Retinal pigment epithelial cell (primary cell): ENCODE results near the gene CACTIN.

Source experiments
- DNase-seq: peaks from one replicate; pipeline ENCODE4 v3.0.0-alpha.2; 2010; ENCODE audit warnings: low read depth
- H3K4me3 ChIP-seq: 2 replicates; pipeline ENCODE4 v1.5.1; 2011; ENCODE audit warnings: mild to moderate bottlenecking, low read length, control low read depth, moderate library complexity
- TF ChIP-seq, protein P1 (sequence below): conservative IDR thresholded peaks from 2 replicates; pipeline ENCODE4 v1.5.1; 2011; ENCODE audit warnings: low read depth, low read length, control low read depth, inconsistent platforms

The CACTIN gene

DNA sequence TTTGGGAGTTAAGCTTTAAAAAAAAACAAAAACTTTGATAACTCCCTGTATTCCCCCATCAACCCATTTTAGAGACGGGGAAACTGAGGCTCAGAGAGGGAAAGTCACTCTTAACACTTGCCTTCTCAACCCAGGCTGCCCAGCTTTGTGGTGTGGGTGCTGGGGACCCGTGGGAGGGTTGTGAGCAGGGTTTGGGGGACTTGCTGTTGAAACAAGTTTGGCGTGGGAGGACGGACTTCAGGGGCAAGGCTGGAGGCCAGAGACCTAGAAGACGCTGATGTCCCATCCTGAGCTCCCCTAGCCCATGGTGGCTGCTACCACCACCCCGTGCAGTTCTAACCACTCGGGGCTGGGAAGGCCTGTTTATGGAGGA lies 747 bp upstream of the CACTIN start:
- TF ChIP-seq, protein P1, sequence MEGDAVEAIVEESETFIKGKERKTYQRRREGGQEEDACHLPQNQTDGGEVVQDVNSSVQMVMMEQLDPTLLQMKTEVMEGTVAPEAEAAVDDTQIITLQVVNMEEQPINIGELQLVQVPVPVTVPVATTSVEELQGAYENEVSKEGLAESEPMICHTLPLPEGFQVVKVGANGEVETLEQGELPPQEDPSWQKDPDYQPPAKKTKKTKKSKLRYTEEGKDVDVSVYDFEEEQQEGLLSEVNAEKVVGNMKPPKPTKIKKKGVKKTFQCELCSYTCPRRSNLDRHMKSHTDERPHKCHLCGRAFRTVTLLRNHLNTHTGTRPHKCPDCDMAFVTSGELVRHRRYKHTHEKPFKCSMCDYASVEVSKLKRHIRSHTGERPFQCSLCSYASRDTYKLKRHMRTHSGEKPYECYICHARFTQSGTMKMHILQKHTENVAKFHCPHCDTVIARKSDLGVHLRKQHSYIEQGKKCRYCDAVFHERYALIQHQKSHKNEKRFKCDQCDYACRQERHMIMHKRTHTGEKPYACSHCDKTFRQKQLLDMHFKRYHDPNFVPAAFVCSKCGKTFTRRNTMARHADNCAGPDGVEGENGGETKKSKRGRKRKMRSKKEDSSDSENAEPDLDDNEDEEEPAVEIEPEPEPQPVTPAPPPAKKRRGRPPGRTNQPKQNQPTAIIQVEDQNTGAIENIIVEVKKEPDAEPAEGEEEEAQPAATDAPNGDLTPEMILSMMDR, result no peak
- no peak overlapping the region for H3K4me3 ChIP-seq
- no peak for DNase-seq

DNA sequence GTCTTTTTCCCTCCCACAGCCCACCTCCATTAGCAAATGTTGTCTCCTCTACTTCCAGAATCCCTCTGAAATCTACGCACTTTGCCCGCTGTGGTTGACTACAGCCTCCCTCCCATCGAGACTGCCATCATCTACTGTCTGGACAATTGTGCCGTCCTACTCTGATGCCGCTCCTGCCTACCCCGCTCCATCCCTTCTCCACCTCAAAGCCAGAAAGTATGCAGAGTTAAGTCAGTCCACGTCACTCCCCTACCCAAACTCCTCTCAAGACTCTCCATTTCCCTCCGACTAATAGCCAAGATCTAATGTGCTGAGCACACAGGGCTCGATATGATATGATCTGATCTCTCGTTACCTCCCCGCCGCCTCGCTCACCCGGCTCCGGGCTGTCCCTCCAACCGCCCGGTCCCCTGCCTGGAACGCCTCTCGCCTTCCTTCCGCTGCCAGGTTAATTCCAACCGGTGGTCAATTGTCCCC lies 556 bp downstream of the CACTIN start:
- DNase-seq, result no peak
- TF ChIP-seq, protein P1, result no peak
- peak overlapping the region; percentile 73 for H3K4me3 ChIP-seq

DNA sequence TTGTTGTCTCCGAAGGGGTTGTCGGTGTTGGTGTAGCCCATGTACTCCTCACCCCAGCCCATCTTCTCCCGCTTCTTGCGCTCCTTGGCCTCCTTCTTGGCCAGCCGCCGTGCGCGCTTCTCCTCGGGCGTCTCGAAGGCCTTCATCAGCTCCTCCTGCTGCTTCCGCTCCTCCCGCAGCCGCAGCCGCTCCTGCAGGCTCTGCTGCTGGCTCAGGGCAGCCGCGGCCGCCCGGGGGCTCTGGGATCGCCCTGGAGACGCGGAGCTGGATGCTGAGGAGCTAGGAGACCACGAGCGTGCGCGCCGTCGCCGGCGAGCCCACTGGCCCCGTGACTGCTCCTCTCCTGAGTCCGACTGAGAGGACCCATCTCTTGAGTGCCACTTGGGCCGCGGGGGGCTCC lies 2.9 kb downstream of the CACTIN start:
- TF ChIP-seq, protein P1, result no peak
- no peak for DNase-seq

DNA sequence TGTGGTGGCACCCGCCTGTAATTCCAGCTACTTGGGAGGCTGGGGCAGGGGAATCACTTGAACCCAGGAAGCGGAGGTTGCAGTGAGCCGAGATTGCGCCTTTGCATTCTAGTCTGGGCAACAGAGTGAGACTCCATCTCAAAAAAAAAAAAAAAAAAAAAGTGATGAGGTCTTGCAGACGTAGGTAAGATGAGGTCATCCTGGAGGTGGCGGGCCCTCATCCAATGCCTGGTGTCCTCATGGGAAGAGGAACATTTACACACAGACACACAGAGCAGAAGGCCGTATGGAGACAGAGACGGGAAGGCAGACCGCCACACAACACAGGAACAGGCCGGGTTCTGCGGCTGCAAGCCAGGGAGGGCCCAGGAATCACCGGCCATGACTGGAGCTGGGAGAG lies 4.4 kb downstream of the CACTIN start:
- H3K4me3 ChIP-seq, result no peak overlapping the region
- TF ChIP-seq, protein P1, result no peak
- no peak for DNase-seq

More for the DNA sequence above, 2.9 kb downstream of the CACTIN start:
- no peak overlapping the region for H3K4me3 ChIP-seq

DNA sequence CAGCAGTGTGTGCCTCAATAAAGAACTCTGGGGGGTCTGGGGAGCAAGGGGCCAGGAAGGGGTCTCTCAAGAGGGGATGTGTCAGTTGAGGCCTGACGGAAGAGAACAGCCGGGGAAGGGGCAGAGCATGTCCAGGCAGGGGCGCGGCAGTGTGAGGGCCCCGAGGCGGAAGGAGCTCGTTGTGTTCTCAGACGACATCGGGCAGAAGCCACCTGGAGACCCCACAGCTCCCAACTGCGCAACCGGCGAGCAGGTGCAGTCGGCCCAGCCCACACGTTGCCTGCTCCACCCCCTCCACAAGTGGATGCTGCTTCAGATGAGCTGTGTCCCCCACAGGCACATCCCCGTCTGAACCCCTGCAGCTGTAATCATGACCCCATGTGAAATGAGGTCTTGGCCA lies 4.9 kb downstream of the CACTIN start:
- no peak for DNase-seq
- TF ChIP-seq, protein P1, result no peak
- H3K4me3 ChIP-seq, result no peak overlapping the region

DNA sequence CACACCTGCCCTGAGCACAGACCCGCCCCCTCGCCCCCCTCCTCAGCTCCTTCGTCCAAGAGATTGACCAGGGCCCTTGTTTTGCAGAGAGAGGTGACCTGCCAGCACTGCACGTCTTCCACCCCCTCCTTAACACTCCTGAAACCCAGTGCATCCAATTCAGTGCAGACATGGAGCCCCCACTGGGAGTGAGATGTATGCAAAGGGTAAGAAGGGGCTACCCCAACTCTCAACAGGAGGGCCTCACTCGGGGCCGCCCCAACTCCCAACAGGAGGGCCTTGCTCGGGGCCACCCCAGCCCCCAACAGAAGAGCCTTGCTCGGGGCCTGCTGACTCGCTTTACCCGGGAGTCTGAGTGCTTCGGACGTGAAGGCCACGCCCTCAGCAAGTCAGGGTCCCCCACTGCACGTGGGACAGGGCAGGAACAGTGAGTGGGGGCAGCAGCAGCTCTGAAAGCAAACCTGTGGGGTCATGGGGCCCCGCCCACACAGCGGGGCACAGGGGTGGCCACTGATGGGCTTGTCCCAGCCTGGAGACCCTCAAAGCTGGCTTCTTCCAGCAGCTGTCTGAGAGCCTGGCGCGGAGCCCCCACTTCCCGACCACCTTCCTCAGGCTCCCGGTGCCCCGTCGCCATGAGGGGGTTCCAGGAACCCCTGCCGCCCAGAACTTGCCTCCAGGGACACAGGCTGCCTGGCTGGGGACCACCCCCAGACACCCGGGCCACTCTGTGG lies 5.6 kb downstream of the CACTIN start:
- no peak overlapping the region for H3K4me3 ChIP-seq
- no peak for DNase-seq
- TF ChIP-seq, protein P1, result no peak

DNA sequence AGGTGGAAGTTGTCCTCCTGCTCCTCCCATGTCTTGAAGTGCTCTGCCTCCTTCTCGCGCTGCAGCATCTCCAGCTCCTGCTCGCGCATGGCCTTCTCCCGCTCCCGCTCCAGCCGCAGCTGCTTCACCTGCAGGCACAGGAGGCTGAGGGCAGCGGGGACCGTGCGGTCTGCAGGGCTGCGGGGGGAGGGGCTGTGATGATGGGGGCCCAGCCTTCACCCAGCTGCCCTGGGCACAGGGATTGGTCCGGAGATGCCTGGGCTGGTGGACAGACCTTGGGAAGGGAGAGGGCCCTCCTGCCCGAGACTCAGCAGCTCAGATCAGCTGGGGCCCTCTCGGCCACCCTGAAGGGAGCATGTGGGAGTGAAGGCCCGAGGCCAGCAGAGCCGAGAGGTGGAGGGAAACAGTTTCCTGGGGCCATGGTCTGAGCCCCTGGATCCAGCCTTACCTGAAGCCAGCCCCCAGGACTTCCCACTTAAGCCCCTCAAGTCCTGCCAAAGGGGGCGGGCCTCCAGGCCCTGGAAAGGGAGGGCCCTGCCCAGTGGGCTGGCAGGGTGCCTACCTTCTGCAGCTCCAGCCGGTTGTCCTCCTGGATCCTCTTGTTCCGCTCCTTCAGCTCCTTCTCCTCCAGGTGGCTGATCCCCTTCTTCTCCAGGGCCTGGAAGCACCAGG lies 6.3 kb downstream of the CACTIN start:
- DNase-seq, result no peak
- TF ChIP-seq, protein P1, result no peak
- H3K4me3 ChIP-seq, result no peak overlapping the region
